NCI-H2029 treated with DMSO at 0.1 percent for 48 hours (cell line): ENCODE results near the gene ALG2.

Experiments
- DNase-seq: peaks from one replicate; lab custom pipeline; 2025; lab: John Stamatoyannopoulos, UW

ALG2 gene

DNA sequence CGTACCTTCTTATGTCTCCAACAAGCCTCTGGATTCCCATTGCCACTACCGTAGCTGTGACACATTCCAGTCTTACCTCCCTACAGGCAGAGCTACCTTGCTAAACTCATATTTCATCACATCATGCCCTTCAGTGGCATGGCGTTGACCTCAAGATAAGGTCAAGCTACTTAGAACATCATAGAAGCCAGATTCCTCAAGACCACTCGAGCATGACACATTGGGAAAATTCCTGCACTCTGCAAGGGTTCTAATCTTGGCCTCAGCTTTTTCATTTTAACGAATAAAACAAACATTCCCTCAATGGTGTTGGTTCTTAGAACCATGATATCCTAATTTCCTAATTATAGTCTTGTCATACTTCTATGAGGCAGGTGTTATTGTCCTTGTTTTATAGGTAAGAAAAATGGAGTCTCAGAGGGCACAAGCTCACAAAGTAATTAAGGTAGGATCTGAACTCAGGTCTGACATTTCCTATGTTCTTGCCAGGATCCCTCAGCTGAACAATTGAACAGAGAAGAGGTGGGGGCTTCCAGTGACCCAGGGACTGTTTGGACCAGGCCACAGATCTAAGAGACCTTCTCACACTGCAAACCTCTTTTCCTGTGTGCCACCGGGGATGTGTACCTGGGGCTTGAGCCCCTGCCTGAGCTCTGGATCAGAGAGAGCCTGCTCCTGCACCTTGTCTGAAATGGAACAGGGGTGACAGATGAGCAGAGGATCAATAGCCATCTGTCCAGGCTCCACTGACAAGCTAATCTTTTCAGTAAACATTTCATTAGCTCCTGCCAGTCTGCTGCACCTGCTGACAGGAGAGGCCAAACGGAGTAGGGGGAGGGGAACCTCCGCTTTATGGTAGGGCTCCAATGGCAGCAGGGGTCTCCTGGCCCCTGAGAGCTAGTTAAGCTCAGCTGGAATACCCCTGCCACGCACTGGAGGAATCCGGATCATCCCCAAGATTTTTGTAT lies 49.3 kb downstream of the ALG2 start:
- no peak for DNase-seq

DNA sequence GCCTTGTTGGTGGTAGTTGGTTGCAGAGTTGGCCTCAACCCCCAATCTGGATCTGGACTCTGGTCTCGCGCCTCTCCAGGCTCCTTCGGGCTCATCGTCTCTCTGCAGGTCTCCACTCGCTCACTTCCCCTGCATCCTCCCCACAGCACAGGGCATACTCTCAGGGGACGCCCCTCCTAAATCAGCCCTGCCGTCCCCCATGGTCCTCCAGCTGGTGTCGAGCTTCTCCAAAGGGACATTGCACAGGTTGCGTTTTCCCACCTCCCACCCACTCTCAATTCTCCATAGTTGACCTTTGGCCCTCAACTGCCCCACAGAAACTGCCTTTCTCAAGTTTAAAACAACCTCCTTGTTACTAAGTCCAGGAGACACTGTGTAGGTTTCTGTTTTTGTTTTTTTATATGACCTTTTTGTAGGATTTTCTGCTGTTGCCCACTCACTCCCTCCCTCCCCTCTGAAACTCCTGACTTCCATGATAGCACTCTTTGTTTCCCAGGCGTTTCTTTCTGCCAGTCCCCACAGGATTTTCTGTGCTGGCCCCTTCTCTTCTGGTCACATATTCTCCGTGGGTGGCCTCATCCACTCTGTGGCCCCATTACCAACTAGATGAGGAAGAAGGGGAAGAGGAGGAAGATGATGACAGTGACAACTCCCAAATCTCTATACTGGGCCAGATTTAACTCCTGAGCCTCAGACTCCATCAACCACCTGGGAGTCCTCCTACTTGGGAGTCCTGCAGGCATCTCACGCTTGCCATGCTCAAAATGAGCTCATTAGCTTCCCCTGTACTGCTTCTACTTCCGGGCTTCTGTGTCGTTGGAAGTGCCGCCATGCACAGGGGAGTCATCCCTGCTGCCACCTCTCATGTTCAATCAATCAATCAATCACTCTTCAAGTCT lies 50.3 kb downstream of the ALG2 start:
- DNase-seq: no peak

DNA sequence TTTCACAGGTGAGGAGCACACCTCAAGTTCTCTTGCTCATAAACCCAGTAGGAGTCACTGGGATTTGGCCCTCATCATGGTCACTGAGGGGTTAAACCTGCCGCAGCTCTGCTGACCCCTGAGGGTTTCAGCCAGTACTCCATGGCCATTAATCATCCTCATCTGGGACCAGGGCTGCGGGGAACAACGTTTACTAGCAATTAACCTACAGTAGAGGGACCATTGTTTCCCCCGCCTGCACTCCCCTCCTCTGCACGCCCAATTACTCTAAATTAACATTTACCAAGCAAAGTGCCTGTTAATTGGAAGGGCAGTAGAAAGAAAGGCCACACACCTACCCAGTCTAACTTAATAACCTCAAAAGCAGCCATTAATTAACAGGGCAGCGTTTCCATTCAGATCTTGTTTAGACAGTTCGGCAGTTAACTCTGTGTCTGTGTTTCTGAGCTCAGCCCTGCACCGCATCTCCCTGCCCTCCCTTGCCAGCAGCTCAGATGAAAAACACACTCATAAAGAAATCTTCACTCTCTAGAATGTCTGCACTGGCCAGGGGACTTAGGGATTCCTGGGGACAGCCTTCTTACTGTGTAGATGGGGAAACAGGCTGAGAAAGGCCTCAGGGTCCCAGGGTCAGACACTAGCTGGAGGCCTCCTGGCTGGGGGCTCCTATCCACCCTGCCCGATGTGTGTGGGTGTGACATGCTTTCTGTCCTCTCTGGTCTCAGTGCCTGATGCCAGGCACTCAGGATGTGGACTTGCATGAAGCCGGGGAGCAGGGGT lies 51.6 kb downstream of the ALG2 start:
- DNase-seq: no peak

- no peak for DNase-seq
Observed at GRCh38 chr9:99169086-99169485, 52.7 kb downstream of the ALG2 start.

DNA sequence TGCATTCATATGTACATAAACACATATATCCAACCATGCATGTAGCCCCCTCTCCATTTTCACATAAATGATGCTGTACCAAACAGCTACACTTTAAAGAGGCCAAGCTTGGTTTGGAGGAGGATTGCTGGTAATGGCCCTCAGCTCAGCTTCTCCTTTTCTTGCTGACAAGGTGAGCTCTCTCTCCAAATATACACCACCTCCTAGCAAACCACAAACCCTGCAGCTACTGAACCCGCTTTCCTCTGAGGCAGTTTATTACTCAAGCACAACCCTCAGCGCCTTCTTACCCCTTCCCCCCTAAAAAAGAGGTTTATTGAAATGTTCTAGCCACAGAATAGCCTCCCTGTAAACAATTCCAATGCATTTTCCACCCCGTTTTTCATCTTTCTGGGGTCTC lies 54.0 kb downstream of the ALG2 start:
- DNase-seq: no peak

DNA sequence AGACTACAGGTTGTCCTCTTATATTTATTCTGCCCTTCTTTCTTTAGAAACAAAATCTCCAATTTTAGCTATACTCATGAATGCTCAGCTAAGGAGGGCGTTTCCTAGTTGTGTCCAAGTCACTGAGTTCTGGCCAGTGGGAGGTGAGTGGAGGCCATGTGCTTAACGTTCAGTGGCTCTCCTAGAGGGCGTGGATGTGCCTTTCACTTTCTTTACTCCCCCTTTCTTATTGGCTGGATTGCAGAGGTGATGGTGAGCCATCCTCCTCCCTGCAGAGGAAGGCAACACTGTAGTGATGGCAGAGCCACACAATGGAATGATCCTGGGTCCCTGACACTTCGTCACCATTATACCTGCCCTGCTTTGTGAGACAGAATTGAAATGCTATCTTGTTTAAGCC lies 54.6 kb downstream of the ALG2 start:
- DNase-seq: no peak
